ENCODE measurements around the gene SYNDIG1L. TPM values are rescaled to one million over a fixed set of nuclear protein-coding genes. Genes with fewer than 3 reads are reported as not detected.

The SYNDIG1L gene
- total and polyA plus RNA-seq, 2 of the 4 experiments (the other 2 are of a cell fraction), result not detected

DNA sequence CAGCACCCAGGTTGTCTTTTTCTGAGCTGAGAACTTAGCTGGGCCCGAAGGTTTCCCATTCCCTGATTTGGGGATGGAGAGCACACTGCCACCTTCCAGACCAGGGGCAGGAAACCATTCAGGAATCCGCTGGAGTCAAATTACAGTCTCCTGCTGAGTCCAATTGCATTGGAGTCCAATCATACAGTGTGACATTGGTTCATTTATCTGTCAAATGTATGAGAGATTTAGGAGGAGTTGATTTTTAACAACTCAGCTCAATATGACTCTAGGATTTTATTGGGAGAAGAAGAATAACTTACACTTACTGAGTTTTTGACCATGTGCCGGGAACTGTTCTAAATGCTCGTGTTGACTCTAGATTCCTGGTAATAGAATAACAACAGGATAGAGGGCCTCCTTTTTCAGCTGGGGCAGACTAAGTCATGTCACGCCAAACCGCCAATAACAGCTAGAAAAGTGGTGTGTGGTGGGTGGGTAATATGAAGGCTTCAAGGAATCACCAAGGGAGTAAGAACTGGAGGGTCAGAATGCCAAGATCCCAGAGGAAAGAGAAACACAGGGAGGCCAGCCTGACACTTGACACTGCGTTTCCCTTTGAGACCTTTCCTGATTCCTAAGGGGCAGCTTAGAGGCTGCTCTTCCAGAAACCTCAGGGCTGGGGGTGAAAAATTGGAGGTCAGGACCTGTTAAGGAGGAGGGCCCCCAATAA, 11.5 kb downstream of the SYNDIG1L start:
- CTCF ChIA-PET, result no interaction called here

More for the DNA sequence above, 11.5 kb downstream of the SYNDIG1L start:
- H2BK120ac ChIP-seq (ENCODE audit: low read depth, low read length), result no peak overlapping the region
- TF ChIP-seq, protein P1, sequence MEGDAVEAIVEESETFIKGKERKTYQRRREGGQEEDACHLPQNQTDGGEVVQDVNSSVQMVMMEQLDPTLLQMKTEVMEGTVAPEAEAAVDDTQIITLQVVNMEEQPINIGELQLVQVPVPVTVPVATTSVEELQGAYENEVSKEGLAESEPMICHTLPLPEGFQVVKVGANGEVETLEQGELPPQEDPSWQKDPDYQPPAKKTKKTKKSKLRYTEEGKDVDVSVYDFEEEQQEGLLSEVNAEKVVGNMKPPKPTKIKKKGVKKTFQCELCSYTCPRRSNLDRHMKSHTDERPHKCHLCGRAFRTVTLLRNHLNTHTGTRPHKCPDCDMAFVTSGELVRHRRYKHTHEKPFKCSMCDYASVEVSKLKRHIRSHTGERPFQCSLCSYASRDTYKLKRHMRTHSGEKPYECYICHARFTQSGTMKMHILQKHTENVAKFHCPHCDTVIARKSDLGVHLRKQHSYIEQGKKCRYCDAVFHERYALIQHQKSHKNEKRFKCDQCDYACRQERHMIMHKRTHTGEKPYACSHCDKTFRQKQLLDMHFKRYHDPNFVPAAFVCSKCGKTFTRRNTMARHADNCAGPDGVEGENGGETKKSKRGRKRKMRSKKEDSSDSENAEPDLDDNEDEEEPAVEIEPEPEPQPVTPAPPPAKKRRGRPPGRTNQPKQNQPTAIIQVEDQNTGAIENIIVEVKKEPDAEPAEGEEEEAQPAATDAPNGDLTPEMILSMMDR (conservative IDR thresholded peaks at IDR 0.05; ENCODE audit: low read depth, low read length), result no peak
- TF ChIP-seq, protein P2, sequence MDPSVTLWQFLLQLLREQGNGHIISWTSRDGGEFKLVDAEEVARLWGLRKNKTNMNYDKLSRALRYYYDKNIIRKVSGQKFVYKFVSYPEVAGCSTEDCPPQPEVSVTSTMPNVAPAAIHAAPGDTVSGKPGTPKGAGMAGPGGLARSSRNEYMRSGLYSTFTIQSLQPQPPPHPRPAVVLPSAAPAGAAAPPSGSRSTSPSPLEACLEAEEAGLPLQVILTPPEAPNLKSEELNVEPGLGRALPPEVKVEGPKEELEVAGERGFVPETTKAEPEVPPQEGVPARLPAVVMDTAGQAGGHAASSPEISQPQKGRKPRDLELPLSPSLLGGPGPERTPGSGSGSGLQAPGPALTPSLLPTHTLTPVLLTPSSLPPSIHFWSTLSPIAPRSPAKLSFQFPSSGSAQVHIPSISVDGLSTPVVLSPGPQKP (IDR thresholded peaks at IDR 0.05; ENCODE audit: borderline replicate concordance, low read depth, low read length), result no peak
- TF ChIP-seq MXI1 (IDR thresholded peaks at IDR 0.05; ENCODE audit: borderline replicate concordance, low read depth, low read length) (no peak), NFE2L2 (IDR thresholded peaks at IDR 0.05; ENCODE audit: low read depth, low read length) (no peak), MAZ (IDR thresholded peaks at IDR 0.05; ENCODE audit: borderline replicate concordance, low read depth, low read length) (no peak), FOS (IDR thresholded peaks at IDR 0.05; ENCODE audit: low read depth, low read length) (no peak), CHD1 (IDR thresholded peaks at IDR 0.05; ENCODE audit: low read depth, low read length) (no peak), SMC3 (IDR thresholded peaks at IDR 0.05; ENCODE audit: low read depth, low read length) (no peak), RAD21 (IDR thresholded peaks at IDR 0.05; ENCODE audit: low read length) (no peak), BHLHE40 (IDR thresholded peaks at IDR 0.05; ENCODE audit: low read depth, low read length) (no peak), RCOR1 (IDR thresholded peaks at IDR 0.05; ENCODE audit: insufficient replicate concordance, low read length) (no peak), MAFK (IDR thresholded peaks at IDR 0.05; ENCODE audit: low read depth, low read length) (no peak), POLR2A (IDR thresholded peaks at IDR 0.05; ENCODE audit: low read depth, low read length) (no peak), RFX5 (IDR thresholded peaks at IDR 0.05; ENCODE audit: low read depth, low read length) (no peak)
- TF ChIP-seq, protein P3, sequence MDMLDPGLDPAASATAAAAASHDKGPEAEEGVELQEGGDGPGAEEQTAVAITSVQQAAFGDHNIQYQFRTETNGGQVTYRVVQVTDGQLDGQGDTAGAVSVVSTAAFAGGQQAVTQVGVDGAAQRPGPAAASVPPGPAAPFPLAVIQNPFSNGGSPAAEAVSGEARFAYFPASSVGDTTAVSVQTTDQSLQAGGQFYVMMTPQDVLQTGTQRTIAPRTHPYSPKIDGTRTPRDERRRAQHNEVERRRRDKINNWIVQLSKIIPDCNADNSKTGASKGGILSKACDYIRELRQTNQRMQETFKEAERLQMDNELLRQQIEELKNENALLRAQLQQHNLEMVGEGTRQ (IDR thresholded peaks at IDR 0.05; ENCODE audit: low read depth, low read length), result no peak
- POLR2A ChIA-PET (ENCODE audit: unreplicated experiment), result interaction anchor here (0.5 kb wide), 1 partner anchor 13 kb away, joined by 3 read pairs; no protein-coding TSS in a partner anchor
- no peaks in the 10 kb centered on the region for H3K79me1 ChIP-seq (ENCODE audit: low read depth in 1 of 2, low read length in 2 of 2)
- BruUV-seq (replicated peaks), result no TSS peak
- no peak overlapping the region for H4K5ac ChIP-seq (ENCODE audit: low read depth, low read length)
- H3K4me1 ChIP-seq (ENCODE audit: control insufficient read depth, insufficient read depth, low read length), result no peaks in the 10 kb centered on the region
- H3K18ac ChIP-seq (ENCODE audit: low read depth, low read length), result no peak overlapping the region
- no peak overlapping the region for H2AFZ ChIP-seq (replicated peaks; ENCODE audit: low read length, poor library complexity)
- no peak overlapping the region for H2AK5ac ChIP-seq (ENCODE audit: low read depth, low read length)
- no peak overlapping the region for H3K27ac ChIP-seq (ENCODE audit: insufficient read depth, low read length)
- peaks cover 72% of the 10 kb centered on the region for H3K27me3 ChIP-seq (ENCODE audit: control insufficient read depth, insufficient read depth, low read length)
- no peak overlapping the region for H3K9ac ChIP-seq (ENCODE audit: low read depth, low read length)
- no peak overlapping the region for H3K56ac ChIP-seq (ENCODE audit: extremely low read depth, insufficient read depth, low read length)
- no peak overlapping the region for H3K14ac ChIP-seq (replicated peaks; ENCODE audit: low read depth, low read length)
- in situ Hi-C loops (cut with MboI; ENCODE audit: low sequenced_read_pairs) (no loop called here), dilution Hi-C loops (cut with HindIII; ENCODE audit: low sequenced_read_pairs, unreplicated experiment) (no loop called here), intact Hi-C loops (cut with micrococcal nuclease) (no loop called here)
- H2AK9ac ChIP-seq (replicated peaks; ENCODE audit: low read depth, low read length, poor library complexity), result no peak overlapping the region
- peaks cover 2% of the 10 kb centered on the region; the same call in 1 of the 2 replicates for H3K9me3 ChIP-seq (ENCODE audit: control insufficient read depth, insufficient read depth, low read length)
- no peak overlapping the region for H4K91ac ChIP-seq (ENCODE audit: insufficient read depth, low read depth, low read length)
- no peak overlapping the region for H2BK5ac ChIP-seq (ENCODE audit: low read depth, low read length, poor library complexity, severe bottlenecking)
- WGBS, 2 experiments (ENCODE audit: extremely low coverage in 2 of 2, insufficient read length in 1 of 2), result 29% methylated on average over 4 of the region's 7 CpGs; no CpG with 5 or more reads in 1 of the 2 experiments
- no peak overlapping the region for H2BK15ac ChIP-seq (ENCODE audit: low read depth, low read length)
- no peak overlapping the region for H3K4me2 ChIP-seq (ENCODE audit: low read depth, low read length)
- no peaks in the 10 kb centered on the region for H3K36me3 ChIP-seq (ENCODE audit: control insufficient read depth, insufficient read depth, low read length)
- H3K4ac ChIP-seq (ENCODE audit: low read depth, low read length), result no peak overlapping the region
- H4K8ac ChIP-seq (ENCODE audit: low read depth in 2 of 2, low read length in 2 of 2), result no peak overlapping the region
- no peak for ATAC-seq (ENCODE audit: low read depth)
- H3K23ac ChIP-seq (ENCODE audit: low read depth, low read length), result no peak overlapping the region
- H2BK20ac ChIP-seq (ENCODE audit: low read depth, low read length), result no peak overlapping the region
- H3K4me3 ChIP-seq (ENCODE audit: insufficient read depth, low read depth, low read length), result no peak overlapping the region
- DNase-seq, result no peak
- no peaks in the 10 kb centered on the region for H4K20me1 ChIP-seq (ENCODE audit: insufficient read depth, low read length)
- no peaks in the 10 kb centered on the region for H3K9me1 ChIP-seq (ENCODE audit: insufficient read depth, low read length)
